K562 (cell line): ENCODE measurements around the gene TNNT2. TPM values are rescaled to one million over a fixed set of nuclear protein-coding genes. Genes with fewer than 3 reads are reported as not detected.

Experiments used
- ATAC-seq: fragments of 200-7000 bp; cut with Tn5 transposase; 3 replicates; pipeline ENCODE4 v1.9.1; 2020; ENCODE audit warnings: moderate library complexity
- BruUV-seq: library from RNA; stranded (reverse); fragments of 400-500 nt; replicated peaks from 2 replicates; lab custom pipeline; 2021; lab: Mats Ljungman, UMichigan
- CTCF ChIA-PET: fragments of 300-600 bp; formaldehyde crosslinking; extraction: SDS; loops from one replicate; lab custom pipeline; 2021; ENCODE audit warnings: low intra/inter-chr PET ratio; lab: Yijun Ruan, JAX
- POLR2A ChIA-PET: fragments of 300-600, 350-650 bp; sonication (Branson Sonifier 250); formaldehyde crosslinking; extraction: SDS; loops from one replicate; lab custom pipeline; 2021; ENCODE audit warnings: antibody characterized with exemption, inconsistent platforms; lab: Yijun Ruan, JAX
- DNase-seq, 4 experiments: peaks; one replicate each; pipeline versions ENCODE4 v3.0.0 to v3.0.0-alpha.2; 2011 to 2018; ENCODE audit warnings: low spot score in 3 of 4, mixed read lengths in 3 of 4; ENCODE audit errors: extremely low read depth in 1 of 4
- FAIRE-seq: peaks from 2 replicates; lab custom pipeline; 2011; peaks lifted over from hg19 to GRCh38; lab: Jason Lieb, UNC
- H2AFZ ChIP-seq: 2 replicates; pipeline ENCODE4 v1.6.0; 2011; ENCODE audit warnings: low read depth, low read length, control low read depth, inconsistent platforms
- H3K27ac ChIP-seq: fragments of 200-600 bp; 3 replicates; pipeline ENCODE4 v1.8.0; 2011; ENCODE audit warnings: low read depth, mild to moderate bottlenecking, control low read depth, inconsistent platforms, low read length, moderate library complexity, mixed read lengths; ENCODE audit errors: extremely low read depth
- H3K27me3 ChIP-seq, 2 experiments: fragments of 300-600 bp in 1 of 2; 2 replicates in 1 of 2; 3 replicates in 1 of 2; pipeline versions ENCODE4 v1.6.0 to v1.8.0; 2011; ENCODE audit warnings: inconsistent platforms in 2 of 2, low read length in 2 of 2, mild to moderate bottlenecking in 1 of 2, mixed read lengths in 1 of 2, moderate library complexity in 1 of 2; ENCODE audit not compliant: control insufficient read depth in 2 of 2, insufficient read depth in 2 of 2
- H3K36me3 ChIP-seq: fragments of 300-600 bp; 3 replicates; pipeline ENCODE4 v1.8.0; 2011; ENCODE audit warnings: mild to moderate bottlenecking, low read length, inconsistent platforms; ENCODE audit not compliant: control insufficient read depth, insufficient read depth
- H3K4me1 ChIP-seq, 2 experiments: fragments of 200-600 bp in 1 of 2; replicated peaks in 1 of 2; 2 replicates in 1 of 2; 3 replicates in 1 of 2; pipeline versions ENCODE4 v1.5.1 to v1.8.0; 2011; ENCODE audit warnings: inconsistent platforms in 2 of 2, low read length in 2 of 2, mild to moderate bottlenecking in 1 of 2, mixed read lengths in 1 of 2, moderate library complexity in 1 of 2; ENCODE audit not compliant: control insufficient read depth in 2 of 2, insufficient read depth in 2 of 2
- H3K4me2 ChIP-seq: 2 replicates; pipeline ENCODE4 v1.6.1; 2011; ENCODE audit warnings: low read length, control low read depth, inconsistent platforms, mixed read lengths; ENCODE audit not compliant: insufficient read depth
- H3K4me3 ChIP-seq: fragments of 200-600 bp; sonication (generic), shearing (Covaris generic); 2 replicates; pipeline ENCODE4 v1.5.1; 2016; ENCODE audit warnings: control low read depth, inconsistent platforms
- H3K79me2 ChIP-seq: fragments of 200-600 bp; 3 replicates; pipeline ENCODE4 v1.8.0; 2011; ENCODE audit warnings: low read length, inconsistent platforms; ENCODE audit not compliant: control insufficient read depth, insufficient read depth
- H3K9ac ChIP-seq, 2 experiments: 2 replicates each; pipeline versions ENCODE4 v1.6.0 to v1.6.1; 2011; ENCODE audit warnings: low read depth in 2 of 2, low read length in 2 of 2, control low read depth in 1 of 2, inconsistent platforms in 1 of 2, mild to moderate bottlenecking in 1 of 2, mixed read lengths in 1 of 2; ENCODE audit not compliant: insufficient read depth in 1 of 2
- H3K9me1 ChIP-seq: one replicate; pipeline ENCODE4 v1.6.0; 2011; ENCODE audit warnings: inconsistent platforms, mild to moderate bottlenecking, low read length, moderate library complexity; ENCODE audit not compliant: control insufficient read depth, insufficient read depth
- H3K9me3 ChIP-seq: replicated peaks from 2 replicates; pipeline ENCODE4 v1.5.1; 2011; ENCODE audit warnings: low read depth, low read length, inconsistent platforms; ENCODE audit not compliant: control insufficient read depth, insufficient read depth
- H4K20me1 ChIP-seq: replicated peaks from 2 replicates; pipeline ENCODE4 v1.6.1; 2011; ENCODE audit warnings: low read length, inconsistent platforms, mixed read lengths; ENCODE audit not compliant: control insufficient read depth, insufficient read depth
- ERF ChIP-seq: fragments of 450-650 bp; formaldehyde crosslinking; IDR thresholded peaks from 2 replicates; pipeline ENCODE4 v1.4.0; 2020; ENCODE audit warnings: mild to moderate bottlenecking, mixed read lengths
- FOXA3 ChIP-seq, 2 experiments: fragments of 450-650 bp in 1 of 2; sonication (generic) in 1 of 2; formaldehyde crosslinking; IDR thresholded peaks in 1 of 2; conservative IDR thresholded peaks in 1 of 2; 2 replicates each; pipeline versions ENCODE4 v1.4.0 to v1.8.0; 2020 to 2022; ENCODE audit warnings: mild to moderate bottlenecking in 2 of 2, missing genetic modification reagents in 1 of 2
- GMEB1 ChIP-seq: fragments of 250-450 bp; sonication (Bioruptor Pico); IDR thresholded peaks from 2 replicates; pipeline ENCODE4 v1.4.0; 2020; ENCODE audit warnings: mild to moderate bottlenecking
- NFE2L1 ChIP-seq: fragments of 450-650 bp; IDR thresholded peaks from 2 replicates; pipeline ENCODE4 v1.6.1; 2016; ENCODE audit warnings: missing genetic modification characterization, low read depth, mild to moderate bottlenecking, missing compliant biosample characterization, moderate library complexity, borderline replicate concordance
- RBBP5 ChIP-seq: fragments of 200-600 bp; sonication (generic); IDR thresholded peaks from 2 replicates; pipeline ENCODE4 v1.6.1; 2012; ENCODE audit warnings: borderline replicate concordance, mild to moderate bottlenecking, low read length, control low read depth, inconsistent platforms; ENCODE audit not compliant: insufficient read depth, poor library complexity, severe bottlenecking
- RHOXF2B ChIP-seq: fragments of 250-450 bp; sonication (Bioruptor Pico); conservative IDR thresholded peaks from 2 replicates; pipeline ENCODE4 v1.5.1; 2021
- SRSF9 ChIP-seq: fragments of 200-400 bp; formaldehyde crosslinking; IDR thresholded peaks from 2 replicates; pipeline ENCODE4 v1.6.1; 2017; ENCODE audit warnings: low read depth, low read length, borderline replicate concordance
- ZBTB2 ChIP-seq: fragments of 450-650 bp; IDR thresholded peaks from 2 replicates; pipeline ENCODE4 v1.6.1; 2016; ENCODE audit warnings: antibody characterized with exemption
- WGBS: fragments of 100-300 bp; shearing (Covaris generic); methylation state at CpG from one replicate; pipeline ENCODE4 v1.1.6; 2016; ENCODE audit warnings: low coverage, mixed read lengths; ENCODE audit not compliant: insufficient coverage; ENCODE audit errors: missing lambda C conversion rate; 5-methylcytosine and 5-hydroxymethylcytosine counted together
- in situ Hi-C: fragments of 300-500 bp; cut with MboI; formaldehyde crosslinking; loops from 4 replicates; pipeline ENCODE4 v1.15.0; 2018; ENCODE audit warnings: inconsistent platforms, mixed read lengths
- intact Hi-C: fragments of 100-400 bp; cut with micrococcal nuclease; formaldehyde crosslinking; loops from 2 replicates; pipeline ENCODE4 v1.14.2; 2022
- polyA plus RNA-seq, 8 experiments: library from polyadenylated mRNA; depleted of rRNA in 4 of 8; stranded (reverse) in 5 of 8; unstranded in 3 of 8; fragments of >200 nt; fragmentation: Nextera tagmentation in 2 of 8; fragmentation: Illumina TruSeq in 1 of 8; extraction: Ambion mirVana in 2 of 8; extraction: Trizol in 1 of 8; gene quantifications; 2 replicates each; pipeline versions ENCODE4 v1.2.1 to v1.2.3, GENCODE V29; 2011 to 2014; ENCODE audit warnings: inconsistent platforms in 1 of 8, missing spikeins in 1 of 8
- total RNA-seq, 7 experiments: library from RNA; depleted of rRNA in 6 of 7; stranded (reverse); fragments of >200 nt in 6 of 7; fragmentation: Illumina TruSeq in 2 of 7; extraction: Trizol in 2 of 7; gene quantifications; 2 replicates each; pipeline versions ENCODE4 v1.2.1 to v1.2.3, GENCODE V29; 2011 to 2021; ENCODE audit warnings: low replicate concordance in 1 of 7

The TNNT2 gene
- total and polyA plus RNA-seq, 9 of the 15 experiments (the other 6 are each of a cell fraction or from before 2014, with no cell fraction given) = not detected

GRCh38 chr1:201424146-201424545 lies 46.7 kb upstream of the TNNT2 start:
- no TSS peak for BruUV-seq
- Histone ChIP-seq H3K9ac (no peak overlapping the region), H4K20me1 (peaks cover 5% of the 10 kb centered on the region; the same call in 1 of the 2 replicates), H3K79me2 (no peaks in the 10 kb centered on the region), H3K36me3 (no peaks in the 10 kb centered on the region), H3K27me3 (peaks cover 32 to 62% of the 10 kb centered on the region in 2 experiments; a peak in 4 of 5 replicates), H3K4me2 (no peak overlapping the region), H3K4me3 (no peak overlapping the region), H3K9me3 (no peaks in the 10 kb centered on the region), H3K27ac (no peak overlapping the region), H3K9me1 (peaks cover 8% of the 10 kb centered on the region), H2AFZ (no peak overlapping the region), H3K4me1 (no peaks in the 10 kb centered on the region)
- in situ Hi-C loops (no loop called here), intact Hi-C loops (no loop called here)
- FAIRE-seq (no peak), ATAC-seq (no peak), DNase-seq (no peak)
- TF ChIP-seq RBBP5 (no peak), ZBTB2 (no peak), GMEB1 (CRISPR knock-in tag) (no peak), SRSF9 (no peak), ERF (CRISPR knock-in tag) (no peak), NFE2L1 (tag) (no peak), RHOXF2B (no peak), FOXA3 (CRISPR knock-in tag; conservative IDR thresholded peaks at IDR 0.05 in 1 of 2, IDR thresholded peaks at IDR 0.05 in 1 of 2) (no peak)
- POLR2A ChIA-PET = interaction anchor here (0.6 to 0.7 kb wide), 2 partner anchors 349 to 493 kb away, joined by 3 to 5 read pairs; no protein-coding TSS in a partner anchor
- 29% methylated on average over 2 of the region's 2 CpGs for WGBS
- CTCF ChIA-PET = no interaction called here
